Measurements from ENCODE around the gene FGR. TPM values are rescaled to one million over a fixed set of nuclear protein-coding genes. Genes with fewer than 3 reads are reported as not detected.

The FGR gene
- total RNA-seq, 1 donor from 2014 or later, result not detected

DNA sequence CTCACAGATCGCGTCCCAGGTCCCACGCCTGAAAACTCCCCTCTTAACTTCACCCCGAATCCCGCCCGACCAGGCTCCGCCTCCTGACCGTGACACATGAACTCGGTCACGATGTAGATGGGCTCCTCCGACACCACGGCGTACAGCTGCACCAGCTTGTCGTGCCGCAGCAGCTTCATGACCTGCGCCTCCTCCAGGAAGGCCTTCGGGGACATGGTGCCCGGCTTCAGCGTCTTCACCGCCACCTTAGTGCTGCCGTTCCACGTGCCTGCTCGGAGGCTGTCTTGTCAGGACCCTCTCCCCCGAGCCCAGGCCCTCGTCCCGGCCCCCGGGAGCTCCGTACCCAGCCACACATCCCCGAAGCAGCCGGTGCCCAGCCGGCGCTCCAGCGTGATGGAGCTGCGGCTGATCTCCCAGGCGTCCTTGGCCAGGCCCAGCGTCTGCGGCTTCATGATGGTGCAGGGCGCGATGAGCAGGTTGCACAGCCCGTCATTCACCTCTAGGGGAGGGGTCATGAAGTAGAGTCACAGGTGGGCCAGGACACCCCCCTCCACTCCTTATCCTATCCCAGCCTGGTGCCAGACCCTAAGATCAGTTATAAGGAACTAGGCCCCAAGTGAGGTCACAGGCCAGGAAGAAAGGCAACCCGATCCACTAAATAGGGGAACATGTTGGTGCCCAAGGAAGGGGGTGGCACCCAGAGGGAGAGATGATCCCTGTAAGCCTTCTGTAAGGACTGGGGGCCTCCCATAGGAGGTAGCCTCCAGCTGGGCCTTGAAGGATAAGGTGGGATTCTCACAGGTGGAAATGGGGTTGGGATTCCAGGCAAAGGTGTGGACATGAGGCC lies 19.4 kb downstream of the FGR start:
- TF ChIP-seq, protein P1, sequence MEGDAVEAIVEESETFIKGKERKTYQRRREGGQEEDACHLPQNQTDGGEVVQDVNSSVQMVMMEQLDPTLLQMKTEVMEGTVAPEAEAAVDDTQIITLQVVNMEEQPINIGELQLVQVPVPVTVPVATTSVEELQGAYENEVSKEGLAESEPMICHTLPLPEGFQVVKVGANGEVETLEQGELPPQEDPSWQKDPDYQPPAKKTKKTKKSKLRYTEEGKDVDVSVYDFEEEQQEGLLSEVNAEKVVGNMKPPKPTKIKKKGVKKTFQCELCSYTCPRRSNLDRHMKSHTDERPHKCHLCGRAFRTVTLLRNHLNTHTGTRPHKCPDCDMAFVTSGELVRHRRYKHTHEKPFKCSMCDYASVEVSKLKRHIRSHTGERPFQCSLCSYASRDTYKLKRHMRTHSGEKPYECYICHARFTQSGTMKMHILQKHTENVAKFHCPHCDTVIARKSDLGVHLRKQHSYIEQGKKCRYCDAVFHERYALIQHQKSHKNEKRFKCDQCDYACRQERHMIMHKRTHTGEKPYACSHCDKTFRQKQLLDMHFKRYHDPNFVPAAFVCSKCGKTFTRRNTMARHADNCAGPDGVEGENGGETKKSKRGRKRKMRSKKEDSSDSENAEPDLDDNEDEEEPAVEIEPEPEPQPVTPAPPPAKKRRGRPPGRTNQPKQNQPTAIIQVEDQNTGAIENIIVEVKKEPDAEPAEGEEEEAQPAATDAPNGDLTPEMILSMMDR (IDR thresholded peaks at IDR 0.05), result no peak
- no peaks in the 10 kb centered on the region for H3K4me1 Mint-ChIP-seq (ENCODE audit: low read depth)
- H3K27me3 Mint-ChIP-seq (ENCODE audit: low read depth), result peaks cover 7% of the 10 kb centered on the region
- no peaks in the 10 kb centered on the region for H3K36me3 Mint-ChIP-seq (ENCODE audit: low read depth)
- no peak overlapping the region for H3K4me3 Mint-ChIP-seq (ENCODE audit: unreplicated experiment)
- no peak for DNase-seq (ENCODE audit: low spot score)
- H3K9me3 Mint-ChIP-seq (ENCODE audit: low read depth), result no peaks in the 10 kb centered on the region
- H3K27ac Mint-ChIP-seq (ENCODE audit: unreplicated experiment), result no peak overlapping the region

DNA sequence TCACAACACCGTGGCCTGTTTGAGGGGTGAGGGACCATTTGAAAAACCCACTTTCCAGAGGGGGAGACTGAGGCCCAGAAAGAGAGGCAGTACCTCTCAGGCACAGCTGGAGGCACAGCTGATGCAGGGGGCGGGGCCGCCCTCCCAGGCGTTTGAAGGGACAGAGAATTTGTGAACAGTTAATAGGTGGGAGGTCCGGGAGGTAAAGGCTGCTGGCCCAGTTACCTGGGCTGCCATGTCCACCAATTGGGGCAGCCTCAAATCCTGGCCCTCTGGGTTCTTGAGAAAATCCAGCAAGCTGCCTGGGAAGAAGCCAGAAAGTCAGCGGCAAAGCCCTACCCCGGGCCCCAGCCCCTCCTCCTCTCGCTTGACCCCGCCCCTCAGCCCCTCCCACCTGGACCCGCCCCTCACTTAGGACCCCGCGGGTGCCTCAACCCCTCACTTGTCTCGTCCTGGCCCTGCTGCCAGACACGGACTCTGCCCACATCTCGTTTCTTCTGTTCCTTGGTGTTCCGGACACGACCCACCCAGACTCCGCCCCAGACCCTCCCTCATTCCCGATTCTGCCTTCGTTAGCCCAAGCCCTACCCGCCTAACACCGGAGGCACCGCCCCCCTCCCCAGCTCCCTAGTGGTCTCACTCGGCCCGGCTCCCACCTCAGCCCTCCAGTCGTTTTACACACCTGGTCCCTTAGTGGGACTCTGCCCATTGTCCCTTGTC lies 20.2 kb downstream of the FGR start:
- H3K27ac Mint-ChIP-seq (ENCODE audit: unreplicated experiment), result no peak overlapping the region
- DNase-seq (ENCODE audit: low spot score), result no peak
- H3K4me3 Mint-ChIP-seq (ENCODE audit: unreplicated experiment), result no peak overlapping the region
- no peaks in the 10 kb centered on the region for H3K4me1 Mint-ChIP-seq (ENCODE audit: low read depth)
- peaks cover 7% of the 10 kb centered on the region for H3K27me3 Mint-ChIP-seq (ENCODE audit: low read depth)
- no peaks in the 10 kb centered on the region for H3K9me3 Mint-ChIP-seq (ENCODE audit: low read depth)
- TF ChIP-seq, protein P1 (IDR thresholded peaks at IDR 0.05), result no peak
- no peaks in the 10 kb centered on the region for H3K36me3 Mint-ChIP-seq (ENCODE audit: low read depth)

DNA sequence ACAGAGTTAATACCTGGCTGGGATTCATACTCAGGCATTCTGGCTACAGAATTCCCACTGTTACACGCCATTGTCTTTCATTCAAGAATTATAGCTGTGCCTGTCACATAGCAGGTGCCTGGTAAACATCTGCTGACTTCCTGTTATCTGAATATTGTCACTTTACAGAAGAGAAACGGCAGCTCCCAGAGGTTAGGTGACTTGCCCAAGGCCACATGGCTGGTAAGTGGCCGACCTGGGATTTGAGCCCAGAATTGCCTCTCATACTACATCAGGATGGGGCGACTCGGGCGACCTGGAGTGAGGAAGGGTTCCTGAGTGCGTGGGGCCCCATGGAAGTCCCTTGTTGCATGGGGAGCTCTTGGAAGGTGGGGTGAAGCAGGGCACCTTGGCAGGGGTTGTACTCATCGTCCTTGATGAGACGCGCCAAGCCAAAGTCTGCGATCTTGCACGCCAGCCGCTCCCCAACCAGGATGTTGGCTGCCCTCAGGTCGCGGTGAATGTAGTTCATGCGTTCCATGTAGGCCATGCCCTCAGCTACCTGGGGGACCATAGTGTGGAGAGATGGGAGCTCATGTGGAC lies 20.9 kb downstream of the FGR start:
- Mint-ChIP-seq H3K27ac (ENCODE audit: unreplicated experiment) (no peak overlapping the region), H3K4me3 (ENCODE audit: unreplicated experiment) (no peak overlapping the region), H3K9me3 (ENCODE audit: low read depth) (no peaks in the 10 kb centered on the region), H3K36me3 (ENCODE audit: low read depth) (no peaks in the 10 kb centered on the region), H3K4me1 (ENCODE audit: low read depth) (no peaks in the 10 kb centered on the region), H3K27me3 (ENCODE audit: low read depth) (peaks cover 7% of the 10 kb centered on the region)
- TF ChIP-seq, protein P1 (IDR thresholded peaks at IDR 0.05), result no peak
- no peak for DNase-seq (ENCODE audit: low spot score)

DNA sequence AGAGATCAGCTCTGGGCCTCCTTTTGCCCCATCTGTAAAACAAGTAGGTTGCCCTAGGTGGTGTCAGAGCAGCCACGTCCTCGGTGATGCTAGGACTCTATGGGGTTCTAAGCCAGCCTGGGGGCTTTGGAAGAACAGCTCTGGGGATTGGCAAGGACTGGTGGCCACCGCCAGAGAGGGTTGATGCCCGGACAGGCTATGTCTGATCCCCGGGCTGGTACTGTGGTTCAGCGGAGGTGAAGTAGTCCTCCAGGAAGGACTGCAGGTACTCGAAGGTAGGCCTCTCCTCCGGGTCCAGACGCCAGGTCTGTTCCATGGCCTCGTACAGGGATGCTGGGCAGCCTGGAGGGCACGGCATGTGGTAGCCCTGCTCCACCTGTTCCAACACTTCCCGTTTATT lies 22.3 kb downstream of the FGR start:
- Mint-ChIP-seq H3K27me3 (ENCODE audit: low read depth) (peaks cover 7% of the 10 kb centered on the region), H3K4me1 (ENCODE audit: low read depth) (peaks cover under 1% of the 10 kb centered on the region), H3K36me3 (ENCODE audit: low read depth) (no peaks in the 10 kb centered on the region), H3K4me3 (ENCODE audit: unreplicated experiment) (no peak overlapping the region), H3K27ac (ENCODE audit: unreplicated experiment) (no peak overlapping the region), H3K9me3 (ENCODE audit: low read depth) (no peaks in the 10 kb centered on the region)
- TF ChIP-seq, protein P1 (IDR thresholded peaks at IDR 0.05), result no peak
- no peak for DNase-seq (ENCODE audit: low spot score)

DNA sequence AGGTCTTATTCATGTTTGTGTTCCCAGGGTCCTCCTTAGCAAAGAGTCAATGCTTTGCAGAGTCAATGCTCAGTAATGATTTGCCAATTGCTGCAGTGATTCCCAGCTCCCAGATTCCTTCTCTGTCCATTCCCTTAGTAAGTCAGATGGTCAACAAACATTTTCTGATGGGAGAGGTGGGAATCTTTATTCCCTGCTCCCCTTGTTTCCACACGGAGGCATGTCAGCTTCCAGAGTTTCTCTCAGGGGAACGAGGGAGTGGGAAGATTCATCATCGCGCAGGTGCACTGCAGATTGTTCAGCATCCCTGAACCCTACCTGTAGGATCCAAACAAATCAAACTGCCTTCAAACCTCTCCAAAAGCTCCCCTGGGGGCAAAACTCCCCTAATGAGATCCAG lies 23.5 kb downstream of the FGR start:
- H3K4me1 Mint-ChIP-seq (ENCODE audit: low read depth), result peaks cover 14% of the 10 kb centered on the region
- TF ChIP-seq, protein P1 (IDR thresholded peaks at IDR 0.05), result no peak

More for the DNA sequence above, 23.5 kb downstream of the FGR start:
- DNase-seq (ENCODE audit: low spot score), result no peak
- Mint-ChIP-seq H3K9me3 (ENCODE audit: low read depth) (no peaks in the 10 kb centered on the region), H3K36me3 (ENCODE audit: low read depth) (no peaks in the 10 kb centered on the region), H3K4me3 (ENCODE audit: unreplicated experiment) (no peak overlapping the region), H3K27ac (ENCODE audit: unreplicated experiment) (no peak overlapping the region), H3K27me3 (ENCODE audit: low read depth) (peaks cover 7% of the 10 kb centered on the region)

Data from chondrocyte (in vitro differentiated cells).